ENCODE results near the gene MEGF11.

DNA sequence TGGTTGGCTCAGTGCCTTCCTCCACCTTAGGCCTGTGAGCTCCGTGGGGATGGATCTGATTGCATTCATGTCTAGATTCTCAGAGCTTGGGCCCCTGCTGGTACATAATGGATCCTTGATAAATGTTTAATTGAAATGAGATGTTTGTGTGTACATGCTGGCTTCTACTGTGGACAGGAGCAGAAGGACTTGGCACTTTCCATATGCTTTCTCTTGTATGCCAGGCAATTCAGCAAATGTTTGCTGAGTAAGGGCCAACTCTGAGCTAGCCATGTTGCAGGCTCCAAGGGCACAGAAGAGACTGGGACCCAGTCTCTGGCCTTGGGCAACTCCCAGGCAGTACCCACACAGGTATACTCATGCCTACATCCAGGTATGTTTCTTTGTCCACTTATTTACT lies 317.3 kb downstream of the MEGF11 start:
- no peak for TF ChIP-seq EZH2phosphoT487 (IDR thresholded peaks at IDR 0.05; ENCODE audit: borderline replicate concordance, low read depth, low read length)
- TF ChIP-seq, protein P1, sequence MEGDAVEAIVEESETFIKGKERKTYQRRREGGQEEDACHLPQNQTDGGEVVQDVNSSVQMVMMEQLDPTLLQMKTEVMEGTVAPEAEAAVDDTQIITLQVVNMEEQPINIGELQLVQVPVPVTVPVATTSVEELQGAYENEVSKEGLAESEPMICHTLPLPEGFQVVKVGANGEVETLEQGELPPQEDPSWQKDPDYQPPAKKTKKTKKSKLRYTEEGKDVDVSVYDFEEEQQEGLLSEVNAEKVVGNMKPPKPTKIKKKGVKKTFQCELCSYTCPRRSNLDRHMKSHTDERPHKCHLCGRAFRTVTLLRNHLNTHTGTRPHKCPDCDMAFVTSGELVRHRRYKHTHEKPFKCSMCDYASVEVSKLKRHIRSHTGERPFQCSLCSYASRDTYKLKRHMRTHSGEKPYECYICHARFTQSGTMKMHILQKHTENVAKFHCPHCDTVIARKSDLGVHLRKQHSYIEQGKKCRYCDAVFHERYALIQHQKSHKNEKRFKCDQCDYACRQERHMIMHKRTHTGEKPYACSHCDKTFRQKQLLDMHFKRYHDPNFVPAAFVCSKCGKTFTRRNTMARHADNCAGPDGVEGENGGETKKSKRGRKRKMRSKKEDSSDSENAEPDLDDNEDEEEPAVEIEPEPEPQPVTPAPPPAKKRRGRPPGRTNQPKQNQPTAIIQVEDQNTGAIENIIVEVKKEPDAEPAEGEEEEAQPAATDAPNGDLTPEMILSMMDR (conservative IDR thresholded peaks at IDR 0.05; ENCODE audit: low read length): no peak
